Activated CD4-positive, alpha-beta memory T cell treated with anti-CD3 and anti-CD28 coated beads, Interleukin-2, amount 10 ng/mL, durations not matched to agents 7 days and 5 days (primary cell): ENCODE data around the gene TICAM2. TPM values are rescaled to one million over a fixed set of nuclear protein-coding genes. Genes with fewer than 3 reads are reported as not detected.
"Not testable (repeated sequence)": the region's sequence is repeated elsewhere in the genome, so short reads cannot be mapped to it uniquely, and the experiment has no call there.

Experiments
- CTCF ChIA-PET: fragments of 350-600 bp; sonication (Branson Sonifier 250); formaldehyde crosslinking; loops from one replicate; lab custom pipeline; 2021; ENCODE audit warnings: antibody characterized with exemption, inconsistent platforms; lab: Charles Lee
- POLR2A ChIA-PET: fragments of 350-600 bp; sonication (Branson Sonifier 250); formaldehyde crosslinking; loops from one replicate; lab custom pipeline; 2021; ENCODE audit warnings: antibody characterized with exemption; lab: Charles Lee
- DNase-seq: peaks from one replicate; pipeline ENCODE4 v3.0.0-alpha.2; 2020
- H3K27ac Mint-ChIP-seq: one replicate; pipeline ENCODE4 v1.8.0; 2021; ENCODE audit warnings: mild to moderate bottlenecking, mixed read lengths
- H3K27me3 Mint-ChIP-seq: one replicate; pipeline ENCODE4 v1.8.0; 2021; ENCODE audit warnings: mixed read lengths
- H3K36me3 Mint-ChIP-seq: one replicate; pipeline ENCODE4 v1.8.0; 2021; ENCODE audit warnings: low read depth, mixed read lengths
- H3K4me1 Mint-ChIP-seq: one replicate; pipeline ENCODE4 v1.8.0; 2021; ENCODE audit warnings: mixed read lengths
- H3K4me3 Mint-ChIP-seq: one replicate; pipeline ENCODE4 v1.8.0; 2021; ENCODE audit warnings: mild to moderate bottlenecking, mixed read lengths
- H3K9me3 Mint-ChIP-seq: one replicate; pipeline ENCODE4 v1.8.0; 2021; ENCODE audit warnings: mixed read lengths
- total RNA-seq, 2 experiments: library from RNA; stranded (reverse); gene quantifications; one replicate each; pipeline ENCODE4 v1.2.3, GENCODE V29; 2021

Gene TICAM2
- 1 to 10 TPM; 1.8 to 2.5 TPM for total RNA-seq

GRCh38 chr5:115601701-115602590 is at the start of gene TICAM2:
Gene TICAM2 (minus strand): TSS chr5:115602479. CDS start chr5:115581256, 21,223 bp downstream.
- H3K36me3 Mint-ChIP-seq = peaks cover 18% of the 10 kb centered on the region
- peak within 1 kb of the TSS; percentile 11 for H3K27ac Mint-ChIP-seq
- H3K4me3 Mint-ChIP-seq = peak within 1 kb of the TSS; percentile 67
- POLR2A ChIA-PET = interaction anchor here (0.8 to 2.0 kb wide), 8 partner anchors 12 to 306 kb away, joined by 3 to 26 read pairs (median 4); partner anchors contain the start of genes FEM1C and TMED7
- no peaks in the 10 kb centered on the region for H3K9me3 Mint-ChIP-seq
- CTCF ChIA-PET = interaction anchor here (0.9 to 1.8 kb wide), 7 partner anchors 11 to 340 kb away, joined by 3 to 6 read pairs (median 3); partner anchors contain the start of genes PGGT1B and TMED7
- no peaks in the 10 kb centered on the region for H3K27me3 Mint-ChIP-seq
- peaks cover 26% of the 10 kb centered on the region for H3K4me1 Mint-ChIP-seq
- peak; percentile 62 for DNase-seq

GRCh38 chr5:115649541-115649940 is 47.3 kb upstream of the TICAM2 start:
- H3K27me3 Mint-ChIP-seq = peaks cover 23% of the 10 kb centered on the region
- no peaks in the 10 kb centered on the region for H3K9me3 Mint-ChIP-seq
- no peak overlapping the region for H3K4me3 Mint-ChIP-seq
- no peak overlapping the region for H3K27ac Mint-ChIP-seq
- no peak for DNase-seq
- peaks cover 2% of the 10 kb centered on the region for H3K4me1 Mint-ChIP-seq
- CTCF ChIA-PET = no interaction called here
- POLR2A ChIA-PET = no interaction called here
- H3K36me3 Mint-ChIP-seq = no peaks in the 10 kb centered on the region

- H3K27me3 Mint-ChIP-seq = peaks cover 34% of the 10 kb centered on the region
- no peak overlapping the region for H3K4me3 Mint-ChIP-seq
- H3K27ac Mint-ChIP-seq = no peak overlapping the region
- H3K9me3 Mint-ChIP-seq = no peaks in the 10 kb centered on the region
- no peak for DNase-seq
- ChIA-PET POLR2A (no interaction called here), CTCF (interaction anchor here (0.7 kb wide), 1 partner anchor 13 kb away, joined by 4 read pairs; no protein-coding TSS in a partner anchor)
- H3K4me1 Mint-ChIP-seq = peaks cover 2% of the 10 kb centered on the region
- no peaks in the 10 kb centered on the region for H3K36me3 Mint-ChIP-seq
Measured at GRCh38 chr5:115648056-115648455, 45.8 kb upstream of the TICAM2 start.

- POLR2A ChIA-PET, H3K36me3 Mint-ChIP-seq, H3K4me3 Mint-ChIP-seq, H3K9me3 Mint-ChIP-seq, CTCF ChIA-PET, H3K27ac Mint-ChIP-seq, DNase-seq, H3K4me1 Mint-ChIP-seq: not testable (repeated sequence)
- peaks cover 45% of the 10 kb centered on the region for H3K27me3 Mint-ChIP-seq
Measured at GRCh38 chr5:115645386-115645785, 43.1 kb upstream of the TICAM2 start.

- no peaks in the 10 kb centered on the region for H3K36me3 Mint-ChIP-seq
- no peaks in the 10 kb centered on the region for H3K9me3 Mint-ChIP-seq
- ChIA-PET CTCF (no interaction called here), POLR2A (interaction anchor here (1.0 kb wide), 1 partner anchor 9 kb away, joined by 3 read pairs; no protein-coding TSS in a partner anchor)
- no peak overlapping the region for H3K27ac Mint-ChIP-seq
- H3K27me3 Mint-ChIP-seq = peaks cover 49% of the 10 kb centered on the region
- H3K4me1 Mint-ChIP-seq = peaks cover 4% of the 10 kb centered on the region
- no peak for DNase-seq
- no peak overlapping the region for H3K4me3 Mint-ChIP-seq
Measured at GRCh38 chr5:115644046-115644445, 41.8 kb upstream of the TICAM2 start.

- H3K36me3 Mint-ChIP-seq = no peaks in the 10 kb centered on the region
- ChIA-PET POLR2A (no interaction called here), CTCF (interaction anchor here (1.6 kb wide), 1 partner anchor 199 kb away, joined by 3 read pairs; no protein-coding TSS in a partner anchor)
- H3K4me3 Mint-ChIP-seq = no peak overlapping the region
- H3K4me1 Mint-ChIP-seq = peaks cover 16% of the 10 kb centered on the region
- no peak for DNase-seq
- H3K9me3 Mint-ChIP-seq = no peaks in the 10 kb centered on the region
- H3K27me3 Mint-ChIP-seq = peaks cover 54% of the 10 kb centered on the region
- no peak overlapping the region for H3K27ac Mint-ChIP-seq
Measured at GRCh38 chr5:115641948-115642347, 39.7 kb upstream of the TICAM2 start.

GRCh38 chr5:115640274-115640673 is 38.0 kb upstream of the TICAM2 start:
- H3K27me3 Mint-ChIP-seq = peaks cover 59% of the 10 kb centered on the region
- H3K4me3 Mint-ChIP-seq = no peak overlapping the region
- no peak for DNase-seq
- no peaks in the 10 kb centered on the region for H3K9me3 Mint-ChIP-seq
- H3K27ac Mint-ChIP-seq = no peak overlapping the region
- peaks cover 28% of the 10 kb centered on the region for H3K4me1 Mint-ChIP-seq
- no peaks in the 10 kb centered on the region for H3K36me3 Mint-ChIP-seq
- CTCF ChIA-PET = no interaction called here
- POLR2A ChIA-PET = no interaction called here

- peaks cover 32% of the 10 kb centered on the region for H3K4me1 Mint-ChIP-seq
- H3K4me3 Mint-ChIP-seq = no peak overlapping the region
- no peaks in the 10 kb centered on the region for H3K36me3 Mint-ChIP-seq
- no peaks in the 10 kb centered on the region for H3K9me3 Mint-ChIP-seq
- no peak for DNase-seq
- peaks cover 53% of the 10 kb centered on the region for H3K27me3 Mint-ChIP-seq
- H3K27ac Mint-ChIP-seq = no peak overlapping the region
- CTCF ChIA-PET = no interaction called here
- POLR2A ChIA-PET = no interaction called here
Measured at GRCh38 chr5:115639377-115639776, 37.1 kb upstream of the TICAM2 start.

GRCh38 chr5:115637507-115637906 is 35.2 kb upstream of the TICAM2 start:
- H3K27ac Mint-ChIP-seq = no peak overlapping the region
- no peaks in the 10 kb centered on the region for H3K9me3 Mint-ChIP-seq
- POLR2A ChIA-PET = no interaction called here
- no peaks in the 10 kb centered on the region for H3K36me3 Mint-ChIP-seq
- peaks cover 52% of the 10 kb centered on the region for H3K27me3 Mint-ChIP-seq
- DNase-seq = no peak
- CTCF ChIA-PET = interaction anchor here (1.1 kb wide), 1 partner anchor 439 kb away, joined by 3 read pairs; no protein-coding TSS in a partner anchor
- H3K4me3 Mint-ChIP-seq = no peak overlapping the region
- peaks cover 43% of the 10 kb centered on the region for H3K4me1 Mint-ChIP-seq

GRCh38 chr5:115636008-115636407 is 33.7 kb upstream of the TICAM2 start:
- Mint-ChIP-seq H3K27me3 (peaks cover 50% of the 10 kb centered on the region), H3K4me1 (peaks cover 43% of the 10 kb centered on the region)
- POLR2A ChIA-PET = interaction anchor here (2.4 kb wide), 1 partner anchor 205 kb away, joined by 18 read pairs; the partner anchor contains the start of genes AP3S1 and ATG12

GRCh38 chr5:115634343-115635132 is 32.3 kb upstream of the TICAM2 start:
- peaks cover 45% of the 10 kb centered on the region for H3K27me3 Mint-ChIP-seq
- DNase-seq = peak; percentile 88
- H3K36me3 Mint-ChIP-seq = no peaks in the 10 kb centered on the region
- H3K27ac Mint-ChIP-seq = peak overlapping the region; percentile 43
- POLR2A ChIA-PET = interaction anchor here (0.5 to 2.4 kb wide), 5 partner anchors 9 to 368 kb away, joined by 3 to 18 read pairs (median 4); partner anchors contain the start of genes AP3S1 and ATG12
- CTCF ChIA-PET = interaction anchor here (0.6 to 3.1 kb wide), 16 partner anchors 10 to 442 kb away, joined by 3 to 20 read pairs (median 4); partner anchors contain the start of gene CDO1
- H3K4me1 Mint-ChIP-seq = peaks cover 40% of the 10 kb centered on the region
- no peaks in the 10 kb centered on the region for H3K9me3 Mint-ChIP-seq
- H3K4me3 Mint-ChIP-seq = peak overlapping the region; percentile 64

More at GRCh38 chr5:115636008-115636407, 33.7 kb upstream of the TICAM2 start:
- Mint-ChIP-seq H3K9me3 (no peaks in the 10 kb centered on the region), H3K27ac (no peak overlapping the region), H3K4me3 (no peak overlapping the region), H3K36me3 (no peaks in the 10 kb centered on the region)
- no peak for DNase-seq
- CTCF ChIA-PET = interaction anchor here (1.0 to 3.1 kb wide), 5 partner anchors 12 to 433 kb away, joined by 3 to 20 read pairs (median 13); partner anchors contain the start of gene CDO1

- CTCF ChIA-PET = interaction anchor here (1.7 to 2.4 kb wide), 2 partner anchors 201 to 210 kb away, joined by 4 to 8 read pairs; no protein-coding TSS in a partner anchor
- DNase-seq = no peak
- H3K4me3 Mint-ChIP-seq = no peak overlapping the region
- H3K9me3 Mint-ChIP-seq = no peaks in the 10 kb centered on the region
- no peak overlapping the region for H3K27ac Mint-ChIP-seq
- H3K27me3 Mint-ChIP-seq = peaks cover 22% of the 10 kb centered on the region
- peaks cover 27% of the 10 kb centered on the region for H3K4me1 Mint-ChIP-seq
- H3K36me3 Mint-ChIP-seq = no peaks in the 10 kb centered on the region
- POLR2A ChIA-PET = interaction anchor here (1.2 kb wide), 1 partner anchor 86 kb away, joined by 3 read pairs; no protein-coding TSS in a partner anchor
Measured at GRCh38 chr5:115629903-115630302, 27.6 kb upstream of the TICAM2 start.
